Large intestine (tissue), 3 donors: ENCODE results near the gene EML5. TPM values are rescaled to one million over a fixed set of nuclear protein-coding genes. Genes with fewer than 3 reads are reported as not detected.

Experiments
- DNase-seq, 2 donors: peaks; one replicate each; pipeline versions ENCODE4 v3.0.0 to v3.0.0-alpha.2; 2013
- H3K27ac ChIP-seq: one replicate; pipeline ENCODE4 v1.5.1; 2013; ENCODE audit warnings: low read length
- H3K27me3 ChIP-seq: 2 replicates; pipeline ENCODE4 v1.6.1; 2013; ENCODE audit warnings: low read length; ENCODE audit not compliant: control insufficient read depth, insufficient read depth
- H3K36me3 ChIP-seq: 2 replicates; pipeline ENCODE4 v1.6.1; 2013; ENCODE audit warnings: low read length; ENCODE audit not compliant: control insufficient read depth, insufficient read depth
- H3K4me1 ChIP-seq: one replicate; pipeline ENCODE4 v1.6.1; 2013; ENCODE audit warnings: low read length; ENCODE audit not compliant: control insufficient read depth, insufficient read depth
- H3K4me3 ChIP-seq: one replicate; pipeline ENCODE4 v1.5.1; 2013; ENCODE audit warnings: low read length
- H3K9me3 ChIP-seq: one replicate; pipeline ENCODE4 v1.6.1; 2013; ENCODE audit warnings: mild to moderate bottlenecking, low read depth, low read length, moderate library complexity; ENCODE audit not compliant: control insufficient read depth
- WGBS: methylation state at CpG from one replicate; pipeline ENCODE4 v1.1.5; 2013; ENCODE audit warnings: low lambda C conversion rate; ENCODE audit not compliant: insufficient coverage; 5-methylcytosine and 5-hydroxymethylcytosine counted together
- polyA plus RNA-seq: library from polyadenylated mRNA; unstranded; fragments of 120-200 nt; gene quantifications from one replicate; pipeline ENCODE4 v1.2.1, GENCODE V29; 2013

EML5 gene
- polyA plus RNA-seq, 1 donor: 6.2 TPM

GRCh38 chr14:88681755-88682494 is 110.8 kb downstream of the EML5 start:
- no peak for DNase-seq
- 84% methylated on average over 2 of the region's 5 CpGs for WGBS

GRCh38 chr14:88669346-88669745 is 123.4 kb downstream of the EML5 start:
- Histone ChIP-seq H3K27me3 (no peaks in the 10 kb centered on the region), H3K36me3 (no peaks in the 10 kb centered on the region), H3K4me1 (no peaks in the 10 kb centered on the region), H3K4me3 (no peak overlapping the region), H3K9me3 (no peaks in the 10 kb centered on the region), H3K27ac (no peak overlapping the region)
- no CpG with 5 or more reads among the region's 4 CpGs for WGBS
- no peak for DNase-seq

More at GRCh38 chr14:88681755-88682494, 110.8 kb downstream of the EML5 start:
- Histone ChIP-seq H3K4me3 (no peak overlapping the region), H3K27me3 (no peaks in the 10 kb centered on the region), H3K27ac (no peak overlapping the region), H3K36me3 (no peaks in the 10 kb centered on the region), H3K9me3 (no peaks in the 10 kb centered on the region), H3K4me1 (no peaks in the 10 kb centered on the region)

- H3K4me3 ChIP-seq: no peak overlapping the region
- WGBS: 100% methylated on average over 1 of the region's 3 CpGs
- no peaks in the 10 kb centered on the region for H3K4me1 ChIP-seq
- H3K27me3 ChIP-seq: no peaks in the 10 kb centered on the region
- no peak for DNase-seq
- no peaks in the 10 kb centered on the region for H3K9me3 ChIP-seq
- no peak overlapping the region for H3K27ac ChIP-seq
- no peaks in the 10 kb centered on the region for H3K36me3 ChIP-seq
These were observed 124.2 kb downstream of the EML5 start for GRCh38 chr14:88668448-88669116.

- no peak overlapping the region for H3K4me3 ChIP-seq
- no peaks in the 10 kb centered on the region for H3K27me3 ChIP-seq
- H3K36me3 ChIP-seq: no peaks in the 10 kb centered on the region
- DNase-seq: peak; percentile 43 to 65
- no peaks in the 10 kb centered on the region for H3K4me1 ChIP-seq
- H3K27ac ChIP-seq: no peak overlapping the region
- WGBS: no CpG with 5 or more reads among the region's 4 CpGs
- no peaks in the 10 kb centered on the region for H3K9me3 ChIP-seq
These were observed 125.0 kb downstream of the EML5 start for GRCh38 chr14:88667555-88668273.

GRCh38 chr14:88660056-88660455 is 132.7 kb downstream of the EML5 start:
- H3K4me1 ChIP-seq: no peaks in the 10 kb centered on the region
- no peak overlapping the region for H3K27ac ChIP-seq
- no peaks in the 10 kb centered on the region for H3K27me3 ChIP-seq
- no peaks in the 10 kb centered on the region for H3K36me3 ChIP-seq
- H3K4me3 ChIP-seq: no peak overlapping the region
- WGBS: 86% methylated on average over 1 of the region's 5 CpGs
- DNase-seq: no peak
- H3K9me3 ChIP-seq: no peaks in the 10 kb centered on the region

- Histone ChIP-seq H3K27me3 (no peaks in the 10 kb centered on the region), H3K4me3 (no peak overlapping the region), H3K4me1 (no peaks in the 10 kb centered on the region), H3K27ac (no peak overlapping the region), H3K9me3 (no peaks in the 10 kb centered on the region), H3K36me3 (no peaks in the 10 kb centered on the region)
- WGBS: no CpG with 5 or more reads among the region's 1 CpG
- no peak for DNase-seq
These were observed 153.5 kb downstream of the EML5 start for GRCh38 chr14:88639221-88639620.

GRCh38 chr14:88632512-88632911 is 160.2 kb downstream of the EML5 start:
- Histone ChIP-seq H3K27me3 (no peaks in the 10 kb centered on the region), H3K36me3 (no peaks in the 10 kb centered on the region), H3K4me1 (no peaks in the 10 kb centered on the region), H3K27ac (no peak overlapping the region), H3K9me3 (no peaks in the 10 kb centered on the region), H3K4me3 (no peak overlapping the region)
- no peak for DNase-seq
- WGBS: no CpG with 5 or more reads among the region's 2 CpGs

- H3K4me1 ChIP-seq: no peaks in the 10 kb centered on the region
- WGBS: no CpG with 5 or more reads among the region's 3 CpGs
- H3K4me3 ChIP-seq: no peak overlapping the region
- no peaks in the 10 kb centered on the region for H3K36me3 ChIP-seq
- no peaks in the 10 kb centered on the region for H3K27me3 ChIP-seq
- H3K9me3 ChIP-seq: no peaks in the 10 kb centered on the region
- no peak overlapping the region for H3K27ac ChIP-seq
- no peak for DNase-seq
These were observed 161.7 kb downstream of the EML5 start for GRCh38 chr14:88631091-88631490.

GRCh38 chr14:88630565-88630964 is 162.2 kb downstream of the EML5 start:
- Histone ChIP-seq H3K27ac (no peak overlapping the region), H3K27me3 (no peaks in the 10 kb centered on the region), H3K4me1 (no peaks in the 10 kb centered on the region), H3K36me3 (no peaks in the 10 kb centered on the region), H3K4me3 (no peak overlapping the region), H3K9me3 (no peaks in the 10 kb centered on the region)
- no CpG with 5 or more reads among the region's 6 CpGs for WGBS
- DNase-seq: no peak

- Histone ChIP-seq H3K27me3 (no peaks in the 10 kb centered on the region), H3K4me1 (no peaks in the 10 kb centered on the region), H3K27ac (no peak overlapping the region), H3K9me3 (no peaks in the 10 kb centered on the region), H3K36me3 (no peaks in the 10 kb centered on the region), H3K4me3 (no peak overlapping the region)
- no peak for DNase-seq
These were observed 164.3 kb downstream of the EML5 start for GRCh38 chr14:88628462-88628861.
